GM19438 (cell line): ENCODE measurements around the gene GRAP.

Experiments used
- ATAC-seq: cut with Tn5 transposase; IDR thresholded peaks from one replicate; pipeline ENCODE4 v1.9.1; 2021; ENCODE audit warnings: low read depth; ENCODE audit not compliant: unreplicated experiment

GRAP gene

GRCh38 chr17:19019041-19019941 is 27.5 kb downstream of the GRAP start:
- no peak for ATAC-seq

- ATAC-seq: no peak
Measured at GRCh38 chr17:19018600-19018950, 28.2 kb downstream of the GRAP start.

- ATAC-seq: no peak
Measured at GRCh38 chr17:19017804-19018599, 28.8 kb downstream of the GRAP start.

- no peak for ATAC-seq
Measured at GRCh38 chr17:19017401-19017800, 29.4 kb downstream of the GRAP start.

GRCh38 chr17:19016881-19017280 is 29.9 kb downstream of the GRAP start:
- ATAC-seq: no peak

GRCh38 chr17:19016297-19016696 is 30.5 kb downstream of the GRAP start:
- no peak for ATAC-seq

- ATAC-seq: no peak
Measured at GRCh38 chr17:19015428-19015827, 31.3 kb downstream of the GRAP start.

GRCh38 chr17:19014628-19015215 is 32.0 kb downstream of the GRAP start:
- ATAC-seq: no peak

- ATAC-seq: no peak
Measured at GRCh38 chr17:19013806-19014627, 32.7 kb downstream of the GRAP start.

GRCh38 chr17:19013226-19013625 is 33.5 kb downstream of the GRAP start:
- ATAC-seq: no peak

- no peak for ATAC-seq
Measured at GRCh38 chr17:19012171-19013080, 34.3 kb downstream of the GRAP start.

GRCh38 chr17:19011581-19011980 is 35.2 kb downstream of the GRAP start:
- no peak for ATAC-seq

GRCh38 chr17:19010729-19011505 is 35.8 kb downstream of the GRAP start:
- no peak for ATAC-seq

GRCh38 chr17:19009970-19010369 is 36.8 kb downstream of the GRAP start:
- no peak for ATAC-seq

- ATAC-seq: no peak
Measured at GRCh38 chr17:19006698-19007097, 40.1 kb downstream of the GRAP start.

GRCh38 chr17:19005789-19006430 is 40.8 kb downstream of the GRAP start:
- no peak for ATAC-seq

GRCh38 chr17:19005137-19005773 is 41.5 kb downstream of the GRAP start:
- no peak for ATAC-seq
